GM12864 (cell line): Measurements from ENCODE around the gene MARCHF6.
A peak's percentile ranks its signal among the peaks of the same experiment; 100 is the strongest.

Experiments
- DNase-seq: peaks from one replicate; pipeline ENCODE4 v3.0.0-alpha.2; 2011; ENCODE audit warnings: low read depth
- H3K4me3 ChIP-seq: 2 replicates; pipeline ENCODE4 v1.5.1; 2011; ENCODE audit warnings: mild to moderate bottlenecking, low read depth, low read length, control low read depth
- TF ChIP-seq, protein P1 (sequence below): IDR thresholded peaks from 2 replicates; pipeline ENCODE4 v1.5.1; 2011; ENCODE audit warnings: low read depth, mild to moderate bottlenecking, moderate library complexity, low read length, control low read depth, inconsistent platforms; ENCODE audit errors: missing control alignments

MARCHF6 gene, protein sequence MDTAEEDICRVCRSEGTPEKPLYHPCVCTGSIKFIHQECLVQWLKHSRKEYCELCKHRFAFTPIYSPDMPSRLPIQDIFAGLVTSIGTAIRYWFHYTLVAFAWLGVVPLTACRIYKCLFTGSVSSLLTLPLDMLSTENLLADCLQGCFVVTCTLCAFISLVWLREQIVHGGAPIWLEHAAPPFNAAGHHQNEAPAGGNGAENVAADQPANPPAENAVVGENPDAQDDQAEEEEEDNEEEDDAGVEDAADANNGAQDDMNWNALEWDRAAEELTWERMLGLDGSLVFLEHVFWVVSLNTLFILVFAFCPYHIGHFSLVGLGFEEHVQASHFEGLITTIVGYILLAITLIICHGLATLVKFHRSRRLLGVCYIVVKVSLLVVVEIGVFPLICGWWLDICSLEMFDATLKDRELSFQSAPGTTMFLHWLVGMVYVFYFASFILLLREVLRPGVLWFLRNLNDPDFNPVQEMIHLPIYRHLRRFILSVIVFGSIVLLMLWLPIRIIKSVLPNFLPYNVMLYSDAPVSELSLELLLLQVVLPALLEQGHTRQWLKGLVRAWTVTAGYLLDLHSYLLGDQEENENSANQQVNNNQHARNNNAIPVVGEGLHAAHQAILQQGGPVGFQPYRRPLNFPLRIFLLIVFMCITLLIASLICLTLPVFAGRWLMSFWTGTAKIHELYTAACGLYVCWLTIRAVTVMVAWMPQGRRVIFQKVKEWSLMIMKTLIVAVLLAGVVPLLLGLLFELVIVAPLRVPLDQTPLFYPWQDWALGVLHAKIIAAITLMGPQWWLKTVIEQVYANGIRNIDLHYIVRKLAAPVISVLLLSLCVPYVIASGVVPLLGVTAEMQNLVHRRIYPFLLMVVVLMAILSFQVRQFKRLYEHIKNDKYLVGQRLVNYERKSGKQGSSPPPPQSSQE

DNA sequence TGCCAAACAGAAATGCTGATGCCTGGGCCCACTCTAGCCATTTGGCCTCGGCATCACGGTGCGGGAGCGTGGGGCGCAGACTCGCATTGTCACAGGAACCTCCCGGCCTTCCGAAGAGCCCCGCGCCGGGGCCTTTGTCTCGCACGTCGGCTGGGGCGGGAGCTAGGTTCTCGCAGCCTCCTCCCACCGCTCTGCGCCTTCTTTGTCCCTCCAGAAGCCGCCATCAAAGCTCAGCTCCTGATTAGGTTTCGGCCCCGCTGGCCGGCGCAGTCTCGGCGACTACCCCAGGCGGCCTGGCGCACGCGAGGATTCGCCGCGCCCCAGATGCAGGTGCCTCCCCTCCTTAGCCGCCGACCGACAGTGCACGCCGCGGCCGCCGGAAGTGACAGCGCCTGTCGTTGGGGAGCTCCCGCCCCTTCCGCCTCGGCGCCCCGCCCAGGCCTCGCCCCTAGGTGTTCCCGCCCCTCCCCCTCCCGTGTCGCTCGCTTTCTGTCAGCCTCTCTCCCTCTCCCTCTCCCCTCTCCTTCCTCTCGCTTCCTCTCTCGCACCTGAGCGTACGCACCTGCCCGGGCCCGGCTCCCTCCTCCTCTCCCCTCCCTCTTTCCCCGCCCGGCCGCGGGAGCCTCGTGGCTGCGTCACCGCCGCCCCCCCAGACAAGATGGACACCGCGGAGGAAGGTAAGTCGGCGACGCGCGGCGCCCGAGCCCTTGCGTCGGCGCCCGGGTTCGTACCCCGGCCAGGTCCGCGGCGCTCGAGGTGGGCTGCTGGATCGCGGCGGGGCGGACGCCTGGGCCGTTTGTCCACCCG lies at the start of gene MARCHF6:
Gene MARCHF6 (plus strand): TSS at position 455 of the 807 bp plus-strand sequence. CDS start 204 bp downstream, at position 659.
- DNase-seq = peak; percentile 85
- H3K4me3 ChIP-seq = peak within 1 kb of the TSS; percentile 95
- TF ChIP-seq, protein P1, sequence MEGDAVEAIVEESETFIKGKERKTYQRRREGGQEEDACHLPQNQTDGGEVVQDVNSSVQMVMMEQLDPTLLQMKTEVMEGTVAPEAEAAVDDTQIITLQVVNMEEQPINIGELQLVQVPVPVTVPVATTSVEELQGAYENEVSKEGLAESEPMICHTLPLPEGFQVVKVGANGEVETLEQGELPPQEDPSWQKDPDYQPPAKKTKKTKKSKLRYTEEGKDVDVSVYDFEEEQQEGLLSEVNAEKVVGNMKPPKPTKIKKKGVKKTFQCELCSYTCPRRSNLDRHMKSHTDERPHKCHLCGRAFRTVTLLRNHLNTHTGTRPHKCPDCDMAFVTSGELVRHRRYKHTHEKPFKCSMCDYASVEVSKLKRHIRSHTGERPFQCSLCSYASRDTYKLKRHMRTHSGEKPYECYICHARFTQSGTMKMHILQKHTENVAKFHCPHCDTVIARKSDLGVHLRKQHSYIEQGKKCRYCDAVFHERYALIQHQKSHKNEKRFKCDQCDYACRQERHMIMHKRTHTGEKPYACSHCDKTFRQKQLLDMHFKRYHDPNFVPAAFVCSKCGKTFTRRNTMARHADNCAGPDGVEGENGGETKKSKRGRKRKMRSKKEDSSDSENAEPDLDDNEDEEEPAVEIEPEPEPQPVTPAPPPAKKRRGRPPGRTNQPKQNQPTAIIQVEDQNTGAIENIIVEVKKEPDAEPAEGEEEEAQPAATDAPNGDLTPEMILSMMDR = no peak

DNA sequence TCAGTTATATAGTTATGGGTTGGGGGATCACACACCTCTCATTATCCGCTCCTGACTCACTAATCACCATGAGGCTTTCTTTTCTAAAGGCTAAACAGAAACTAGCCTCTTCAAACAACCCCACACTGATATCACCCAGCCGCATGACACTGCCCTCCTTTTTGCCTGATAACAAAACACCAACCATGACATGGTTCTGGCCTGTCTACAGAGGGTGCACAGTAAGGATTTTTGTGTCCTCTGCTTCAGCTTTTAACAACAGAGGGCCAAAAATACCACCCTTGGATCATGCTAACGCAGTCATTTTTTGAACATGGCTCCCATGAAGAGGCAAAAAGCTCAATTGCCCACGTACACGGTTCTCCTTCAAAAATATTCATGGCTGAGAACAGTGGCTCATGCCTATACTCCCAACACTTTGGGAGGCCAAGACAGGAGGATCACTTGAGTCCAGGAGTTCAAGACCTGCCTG lies 49.8 kb upstream of the MARCHF6 start:
- no peak overlapping the region for H3K4me3 ChIP-seq
- TF ChIP-seq, protein P1 = no peak
- DNase-seq = no peak

DNA sequence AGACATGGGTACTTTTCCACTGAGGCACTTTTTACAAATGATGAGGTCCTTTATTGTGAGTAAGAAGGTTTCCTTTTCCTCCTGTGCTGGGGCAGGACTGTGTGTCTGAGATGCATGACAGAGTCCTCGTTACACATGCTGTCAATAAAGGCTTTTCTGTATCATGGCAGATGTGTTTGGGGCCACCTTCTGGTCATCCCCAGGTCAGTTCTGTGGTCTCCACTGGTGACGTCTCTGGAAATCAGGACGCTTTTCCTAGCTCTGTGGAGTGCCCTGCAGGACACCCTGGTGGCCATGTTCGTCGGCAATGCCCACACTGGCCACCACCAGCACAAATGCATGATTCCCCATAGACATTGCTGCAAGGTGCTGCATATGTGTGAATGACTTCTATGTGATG lies 48.6 kb upstream of the MARCHF6 start:
- DNase-seq = no peak
- no peak overlapping the region for H3K4me3 ChIP-seq
- TF ChIP-seq, protein P1 = no peak

DNA sequence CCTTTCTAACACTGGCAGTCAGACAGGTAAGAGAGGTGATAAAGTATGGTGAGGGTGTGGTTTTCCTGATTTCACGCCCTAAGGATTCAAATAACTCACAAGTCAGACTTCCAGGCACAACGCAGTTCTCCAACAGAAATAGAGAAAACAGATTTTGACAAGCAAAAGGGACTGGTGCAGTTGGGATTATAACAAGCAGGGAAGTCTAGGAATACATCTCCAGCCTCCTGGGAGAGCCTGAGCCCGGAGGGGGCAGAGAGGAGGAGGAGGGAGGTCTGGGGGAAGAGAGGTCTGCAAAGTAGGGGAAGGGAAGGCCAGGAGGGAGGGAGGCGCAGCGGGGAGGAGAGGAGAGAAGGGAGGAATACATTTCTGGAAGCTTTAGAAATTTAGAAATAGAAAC lies 47.4 kb upstream of the MARCHF6 start:
- no peak for DNase-seq
- TF ChIP-seq, protein P1 = no peak
- H3K4me3 ChIP-seq = no peak overlapping the region

DNA sequence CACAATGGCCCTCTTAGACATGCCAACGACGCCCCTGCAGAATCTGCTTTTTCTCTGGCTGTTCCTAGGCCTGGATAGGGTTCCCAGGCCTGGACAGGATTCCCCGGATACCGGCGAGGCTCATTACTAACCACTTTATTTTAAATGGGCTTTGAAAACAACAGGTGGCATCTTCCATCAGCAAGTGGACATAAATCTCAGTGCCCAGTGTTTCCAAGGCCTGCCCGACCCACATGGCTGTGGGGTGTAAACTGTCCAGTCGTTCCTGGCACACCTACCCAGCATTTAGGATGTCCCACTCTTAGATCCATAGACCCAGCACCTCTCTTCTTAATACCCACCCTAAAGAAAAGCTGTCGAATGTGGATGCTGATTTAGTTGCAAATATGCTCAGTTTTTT lies 46.7 kb upstream of the MARCHF6 start:
- H3K4me3 ChIP-seq = no peak overlapping the region; the same call in 1 of the 2 replicates
- no peak for DNase-seq
- TF ChIP-seq, protein P1 = no peak
